GM08714 (cell line): ENCODE results near the gene VAV1.

Experiments used
- H3K4me3 ChIP-seq: fragments of 200-500 bp; sonication (Bioruptor generic); 2 replicates; pipeline ENCODE4 v1.5.1; 2014; ENCODE audit warnings: mild to moderate bottlenecking, low read length, inconsistent platforms
- ZNF274 ChIP-seq: IDR thresholded peaks from 2 replicates; pipeline ENCODE4 v1.6.1; 2012; ENCODE audit warnings: mild to moderate bottlenecking, low read depth, low read length

The VAV1 gene

GRCh38 chr19:6906559-6907060 lies 134.1 kb downstream of the VAV1 start:
- H3K4me3 ChIP-seq = no peak overlapping the region
- no peak for TF ChIP-seq ZNF274
